SU-DHL-6 (cell line): ENCODE data around the gene BPIFA2.

Source experiments
- EZH2phosphoT487 ChIP-seq: fragments of 200-600 bp; sonication (generic), shearing (Covaris generic); conservative IDR thresholded peaks from 2 replicates; pipeline ENCODE4 v1.6.1; 2018; ENCODE audit warnings: mild to moderate bottlenecking, antibody characterized with exemption, low read length, moderate library complexity, mixed read lengths
- TF ChIP-seq, protein P1 (sequence below): fragments of 200-600 bp; sonication (generic); IDR thresholded peaks from one replicate; pipeline ENCODE4 v1.5.1; 2017; ENCODE audit warnings: antibody characterized with exemption, mild to moderate bottlenecking, low read length, moderate library complexity; ENCODE audit not compliant: insufficient read depth, poor library complexity, severe bottlenecking

DNA sequence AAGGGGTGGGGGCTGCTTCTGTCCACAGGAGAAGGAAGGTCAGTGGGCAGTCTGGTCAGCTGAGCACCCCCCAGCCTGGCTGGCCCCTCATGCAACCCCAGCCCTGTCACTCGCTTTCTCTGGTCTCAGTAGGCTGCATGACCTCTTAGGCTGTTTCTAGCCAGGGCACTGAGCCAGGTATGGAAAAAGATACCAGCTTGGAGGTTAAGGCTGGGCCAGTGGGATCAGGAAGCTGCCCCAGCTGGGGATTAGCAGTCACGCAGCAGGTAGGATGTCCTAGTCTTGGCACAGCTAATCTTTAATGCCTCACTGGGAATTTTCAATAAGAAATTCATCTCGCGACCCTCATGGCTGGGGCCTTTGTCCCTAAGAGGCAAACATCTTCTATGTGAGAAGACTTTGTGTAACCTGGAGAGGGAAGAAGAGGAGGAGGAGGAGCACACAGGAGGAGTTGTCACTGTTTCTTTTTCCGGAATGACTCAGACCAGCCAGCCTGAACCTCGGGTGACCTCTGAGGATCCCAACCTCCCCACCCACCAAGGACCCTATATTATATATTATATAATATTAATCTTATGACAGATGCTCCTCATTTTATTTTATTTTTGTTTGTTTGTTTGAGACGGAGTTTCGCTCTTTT lies 2.4 kb upstream of the BPIFA2 start:
- TF ChIP-seq, protein P1, sequence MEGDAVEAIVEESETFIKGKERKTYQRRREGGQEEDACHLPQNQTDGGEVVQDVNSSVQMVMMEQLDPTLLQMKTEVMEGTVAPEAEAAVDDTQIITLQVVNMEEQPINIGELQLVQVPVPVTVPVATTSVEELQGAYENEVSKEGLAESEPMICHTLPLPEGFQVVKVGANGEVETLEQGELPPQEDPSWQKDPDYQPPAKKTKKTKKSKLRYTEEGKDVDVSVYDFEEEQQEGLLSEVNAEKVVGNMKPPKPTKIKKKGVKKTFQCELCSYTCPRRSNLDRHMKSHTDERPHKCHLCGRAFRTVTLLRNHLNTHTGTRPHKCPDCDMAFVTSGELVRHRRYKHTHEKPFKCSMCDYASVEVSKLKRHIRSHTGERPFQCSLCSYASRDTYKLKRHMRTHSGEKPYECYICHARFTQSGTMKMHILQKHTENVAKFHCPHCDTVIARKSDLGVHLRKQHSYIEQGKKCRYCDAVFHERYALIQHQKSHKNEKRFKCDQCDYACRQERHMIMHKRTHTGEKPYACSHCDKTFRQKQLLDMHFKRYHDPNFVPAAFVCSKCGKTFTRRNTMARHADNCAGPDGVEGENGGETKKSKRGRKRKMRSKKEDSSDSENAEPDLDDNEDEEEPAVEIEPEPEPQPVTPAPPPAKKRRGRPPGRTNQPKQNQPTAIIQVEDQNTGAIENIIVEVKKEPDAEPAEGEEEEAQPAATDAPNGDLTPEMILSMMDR, result no peak
- no peak for TF ChIP-seq EZH2phosphoT487
